Ovary (tissue), 9 donors: Measurements from ENCODE around the gene CDKN2B-AS1. TPM values are rescaled to one million over a fixed set of nuclear protein-coding genes. Genes with fewer than 3 reads are reported as not detected.

ENCODE experiments used
- DNase-seq, 5 donors: peaks; one replicate each; pipeline ENCODE4 v3.0.0-alpha.2; 2019 to 2020
- H3K27ac ChIP-seq, 2 donors: fragments of 200-600 bp; one replicate each; pipeline versions ENCODE4 v1.5.1 to v1.8.0; 2019 to 2022
- H3K27me3 ChIP-seq: fragments of 200-600 bp; one replicate; pipeline ENCODE4 v1.8.0; 2022
- H3K36me3 ChIP-seq: fragments of 200-600 bp; sonication (generic); one replicate; pipeline ENCODE4 v1.5.1; 2019
- H3K4me1 ChIP-seq: one replicate; pipeline ENCODE4 v1.8.1; 2013; ENCODE audit warnings: mild to moderate bottlenecking, moderate library complexity; ENCODE audit not compliant: insufficient read depth
- H3K4me3 ChIP-seq: fragments of 200-600 bp; sonication (generic); one replicate; pipeline ENCODE4 v1.5.1; 2017
- H3K9me3 ChIP-seq, 2 donors: fragments of 200-600 bp in 1 of 2; sonication (generic) in 1 of 2; one replicate each; pipeline versions ENCODE4 v1.5.1 to v1.8.1; 2013 to 2019; ENCODE audit warnings: mild to moderate bottlenecking in 1 of 2, moderate library complexity in 1 of 2
- CTCF ChIP-seq, 3 donors: fragments of 450-650 bp in 2 of 3; fragments of 200-600 bp in 1 of 3; IDR thresholded peaks; one replicate each; pipeline versions ENCODE4 v1.5.1 to v1.8.0; 2016 to 2022; ENCODE audit warnings: antibody characterized with exemption in 3 of 3, mild to moderate bottlenecking in 1 of 3
- EP300 ChIP-seq: sonication (generic); formaldehyde crosslinking; IDR thresholded peaks from one replicate; pipeline ENCODE4 v1.6.1; 2017; ENCODE audit warnings: antibody characterized with exemption
- POLR2A ChIP-seq: fragments of 450-650 bp; IDR thresholded peaks from one replicate; pipeline ENCODE4 v1.6.1; 2017; ENCODE audit warnings: antibody characterized with exemption, mild to moderate bottlenecking, moderate library complexity
- WGBS, 3 donors: extraction: QIAGEN DNeasy Blood & Tissue Kit in 1 of 3; methylation state at CpG; one replicate each; pipeline versions ENCODE4 v1.1.5 to v1.1.7; 2013 to 2017; 5-methylcytosine and 5-hydroxymethylcytosine counted together
- intact Hi-C, 4 donors: fragments of 100-400 bp; cut with DNase I; formaldehyde crosslinking; loops; one replicate each; pipeline versions ENCODE4 v1.11.0 to v1.15.1; 2022 to 2023
- polyA plus RNA-seq, 2 donors: library from polyadenylated mRNA; stranded (reverse); fragments of 200-250 nt in 1 of 2; fragments of 350-450 nt in 1 of 2; fragmentation: Illumina TruSeq in 1 of 2; extraction: RNeasy Lipid Tissue Mini Kit (QIAGEN cat#74804) in 1 of 2; gene quantifications; one replicate each; pipeline ENCODE4 v1.2.3, GENCODE V29; 2013 to 2014
- total RNA-seq, 7 donors: library from RNA; depleted of rRNA in 2 of 7; stranded (reverse); fragments of >200 nt in 2 of 7; fragmentation: NEBNext Ultra II Directional in 3 of 7; extraction: Animal tissue kit (Norgen Biotek cat#: 25700) in 3 of 7; gene quantifications; one replicate each; pipeline versions ENCODE4 v1.1.0 to v1.2.4, GENCODE V29; 2016 to 2023
- donor health status: DM: no; HTN: no; CAD: no; lungs with moderate emphysema.
- donor health status: DM: no; HTN: no; CAD: no.
- donor health status: Bipolar disorder and iron deficiency.
- donor health status: DM: yes; HTN: yes; CAD: no.
- donor health status: DM: no; HTN: no; CAD: no.
- donor health status: DM: yes; HTN: yes; CAD: no.

The CDKN2B-AS1 gene
- total and polyA plus RNA-seq, 9 donors: 0.06 to 2.1 (median 0.58) TPM; not detected in 1

DNA sequence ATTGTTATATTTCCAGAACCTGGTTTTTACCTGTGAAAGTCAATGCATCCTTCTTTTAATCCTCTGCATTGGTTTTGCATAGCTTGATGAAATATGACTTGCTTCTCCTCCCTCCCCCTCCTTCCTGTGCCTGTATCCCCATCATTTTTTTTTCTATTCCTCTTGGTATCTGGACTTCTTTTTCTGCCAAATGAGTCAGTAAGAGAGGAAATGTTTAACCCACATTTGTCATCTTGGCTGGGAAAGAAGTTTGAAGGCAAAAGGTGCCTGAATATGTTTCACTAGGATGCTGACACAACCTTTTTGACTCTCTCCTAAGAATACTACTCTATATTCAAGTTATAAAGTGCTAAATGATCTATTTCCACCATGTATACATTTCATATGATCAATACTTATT is 50.0 kb downstream of the CDKN2B-AS1 start:
- Histone ChIP-seq H3K27me3 (no peaks in the 10 kb centered on the region), H3K36me3 (no peaks in the 10 kb centered on the region), H3K27ac (no peak overlapping the region), H3K4me3 (no peak overlapping the region), H3K4me1 (no peaks in the 10 kb centered on the region), H3K9me3 (no peaks in the 10 kb centered on the region)
- no peak for TF ChIP-seq CTCF (IDR thresholded peaks at IDR 0.05)
- no peak for TF ChIP-seq EP300
- no peak for TF ChIP-seq POLR2A
- intact Hi-C loops: no loop called here
- DNase-seq: no peak

GRCh38 chr9:22045423-22045822 is 50.8 kb downstream of the CDKN2B-AS1 start:
- H3K27me3 ChIP-seq: no peaks in the 10 kb centered on the region
- no peak overlapping the region for H3K4me3 ChIP-seq
- TF ChIP-seq EP300: no peak
- no peak for TF ChIP-seq CTCF (IDR thresholded peaks at IDR 0.05)
- TF ChIP-seq POLR2A: no peak
- no peaks in the 10 kb centered on the region for H3K9me3 ChIP-seq
- intact Hi-C loops: no loop called here
- no peaks in the 10 kb centered on the region for H3K36me3 ChIP-seq
- no peak for DNase-seq
- no peak overlapping the region for H3K27ac ChIP-seq
- H3K4me1 ChIP-seq: no peaks in the 10 kb centered on the region

DNA sequence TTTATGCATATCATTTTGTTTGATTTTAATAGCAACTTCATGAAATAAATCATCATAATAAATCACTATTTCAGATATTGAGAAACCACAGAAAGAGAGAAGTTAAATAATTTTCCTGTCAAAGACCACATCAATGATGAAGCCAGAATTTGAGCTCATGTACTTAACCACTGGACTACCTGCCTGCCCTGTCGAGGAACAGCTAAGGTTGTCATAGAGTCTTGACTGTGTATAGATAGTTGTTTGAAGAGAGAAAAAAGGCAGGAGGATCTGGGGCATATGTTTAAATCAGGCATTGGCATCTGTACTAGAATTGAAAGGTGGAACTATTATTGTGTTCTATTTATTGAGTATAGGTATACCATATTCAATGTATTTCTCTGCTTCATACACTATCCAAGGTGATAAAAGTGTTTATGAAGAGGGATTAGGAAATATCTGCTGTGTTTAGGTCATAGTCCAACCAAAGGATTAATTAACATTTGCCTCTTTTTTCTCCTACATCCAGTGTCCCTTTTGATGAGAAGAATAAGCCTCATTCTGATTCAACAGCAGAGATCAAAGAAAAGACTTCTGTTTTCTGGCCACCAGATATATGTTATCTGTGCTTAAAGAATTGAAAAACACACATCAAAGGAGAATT is 51.8 kb downstream of the CDKN2B-AS1 start:
- no peak for DNase-seq
- H3K27ac ChIP-seq: no peak overlapping the region
- no peaks in the 10 kb centered on the region for H3K36me3 ChIP-seq
- H3K4me1 ChIP-seq: no peaks in the 10 kb centered on the region
- H3K4me3 ChIP-seq: no peak overlapping the region
- intact Hi-C loops: no loop called here
- no peak for TF ChIP-seq POLR2A
- no peak for TF ChIP-seq EP300
- no peak for TF ChIP-seq CTCF (IDR thresholded peaks at IDR 0.05)
- WGBS, 3 donors: 74 to 94% (median 83%) methylated on average over 1 of the region's 1 CpG
- no peaks in the 10 kb centered on the region for H3K9me3 ChIP-seq
- no peaks in the 10 kb centered on the region for H3K27me3 ChIP-seq

- no peaks in the 10 kb centered on the region for H3K9me3 ChIP-seq
- H3K27me3 ChIP-seq: no peaks in the 10 kb centered on the region
- DNase-seq: no peak
- TF ChIP-seq CTCF (IDR thresholded peaks at IDR 0.05) (no peak), POLR2A (no peak), EP300 (no peak)
- intact Hi-C loops: no loop called here
- H3K27ac ChIP-seq: no peak overlapping the region
- no peak overlapping the region for H3K4me3 ChIP-seq
- no peaks in the 10 kb centered on the region for H3K36me3 ChIP-seq
- 85 to 96% (median 90%) methylated on average over 2 of the region's 2 CpGs for WGBS, 3 donors
- no peaks in the 10 kb centered on the region for H3K4me1 ChIP-seq
These were observed 53.0 kb downstream of the CDKN2B-AS1 start for GRCh38 chr9:22047596-22047995.
